Prostate gland (tissue), 2 donors: Measurements from ENCODE around the gene NUAK2. TPM values are rescaled to one million over a fixed set of nuclear protein-coding genes. Genes with fewer than 3 reads are reported as not detected.

Experiments
- DNase-seq: peaks from one replicate; pipeline ENCODE4 v3.0.0-alpha.2; 2019; ENCODE audit warnings: low spot score
- H3K27ac ChIP-seq, 2 donors: fragments of 200-600 bp; sonication (generic); 2 replicates each; pipeline ENCODE4 v1.5.1; 2017 to 2019
- H3K27me3 ChIP-seq: fragments of 200-600 bp; sonication (generic); replicated peaks from 2 replicates; pipeline ENCODE4 v1.5.1; 2019; ENCODE audit not compliant: insufficient read depth
- H3K36me3 ChIP-seq, 2 donors: fragments of 200-600 bp; sonication (generic); 1 replicate in 1 of 2; 2 replicates in 1 of 2; pipeline versions ENCODE4 v1.5.1 to v1.8.1; 2017 to 2019
- H3K4me1 ChIP-seq: fragments of 200-600 bp; sonication (generic); replicated peaks from 2 replicates; pipeline ENCODE4 v1.5.1; 2019
- H3K4me3 ChIP-seq, 2 donors: fragments of 200-600 bp; sonication (generic); 2 replicates each; pipeline ENCODE4 v1.5.1; 2017 to 2019
- H3K9me3 ChIP-seq: fragments of 200-600 bp; sonication (generic); 2 replicates; pipeline ENCODE4 v1.5.1; 2017
- CTCF ChIP-seq, 4 experiments: fragments of 200-600 bp in 2 of 4; fragments of 450-650 bp in 2 of 4; sonication (generic) in 2 of 4; IDR thresholded peaks; 1 replicate in 3 of 4; 2 replicates in 1 of 4; pipeline ENCODE4 v1.5.1; 2016 to 2019; ENCODE audit warnings: antibody characterized with exemption in 4 of 4, mild to moderate bottlenecking in 2 of 4, moderate library complexity in 2 of 4
- POLR2A ChIP-seq: fragments of 450-650 bp; IDR thresholded peaks from one replicate; pipeline ENCODE4 v1.6.1; 2016; ENCODE audit warnings: antibody characterized with exemption, mild to moderate bottlenecking
- POLR2AphosphoS5 ChIP-seq: sonication (generic); formaldehyde crosslinking; IDR thresholded peaks from one replicate; pipeline ENCODE4 v1.6.1; 2017; ENCODE audit warnings: antibody characterized with exemption
- WGBS: methylation state at CpG from one replicate; pipeline ENCODE4 v1.1.5; 2018; 5-methylcytosine and 5-hydroxymethylcytosine counted together
- intact Hi-C: fragments of 100-400 bp; cut with DNase I; formaldehyde crosslinking; loops from one replicate; pipeline ENCODE4 v1.14.2; 2022
- total RNA-seq, 2 donors: library from RNA; depleted of rRNA; stranded (reverse); fragments of >200 nt; gene quantifications; one replicate each; pipeline ENCODE4 v1.1.0, GENCODE V29; 2016

NUAK2 gene
- total RNA-seq, 2 donors from 2014 or later: 3.7 to 20.0 TPM

GRCh38 chr1:205343431-205344065 is 22.0 kb upstream of the NUAK2 start:
- Histone ChIP-seq H3K9me3 (no peaks in the 10 kb centered on the region), H3K4me1 (peaks cover 12% of the 10 kb centered on the region), H3K36me3 (no peaks in the 10 kb centered on the region), H3K4me3 (peak overlapping the region in 1 of 2 donors; percentile 16), H3K27me3 (peaks cover 6% of the 10 kb centered on the region), H3K27ac (no peak overlapping the region)
- no peak for DNase-seq
- 5% methylated on average over 33 of the region's 63 CpGs for WGBS
- intact Hi-C loops: no loop called here
- no peak for TF ChIP-seq CTCF (IDR thresholded peaks at IDR 0.05)
- no peak for TF ChIP-seq POLR2A
- TF ChIP-seq POLR2AphosphoS5: no peak

- Histone ChIP-seq H3K36me3 (no peaks in the 10 kb centered on the region), H3K27me3 (peaks cover 6% of the 10 kb centered on the region), H3K9me3 (no peaks in the 10 kb centered on the region), H3K4me3 (no peak overlapping the region), H3K27ac (no peak overlapping the region), H3K4me1 (peaks cover 12% of the 10 kb centered on the region)
- WGBS: 82% methylated on average over 12 of the region's 12 CpGs
- DNase-seq: no peak
- TF ChIP-seq POLR2A (no peak), POLR2AphosphoS5 (no peak)
- intact Hi-C loops: no loop called here
Measured at GRCh38 chr1:205342986-205343385, 21.4 kb upstream of the NUAK2 start.

- intact Hi-C loops: no loop called here
- no peak overlapping the region for H3K4me3 ChIP-seq
- no peaks in the 10 kb centered on the region for H3K36me3 ChIP-seq
- peaks cover 6% of the 10 kb centered on the region for H3K27me3 ChIP-seq
- no peak for TF ChIP-seq POLR2A
- TF ChIP-seq POLR2AphosphoS5: no peak
- TF ChIP-seq CTCF (IDR thresholded peaks at IDR 0.05): no peak
- no peaks in the 10 kb centered on the region for H3K9me3 ChIP-seq
- DNase-seq: no peak
- no peak overlapping the region for H3K27ac ChIP-seq
- WGBS: 100% methylated on average over 1 of the region's 1 CpG
- peaks cover 12% of the 10 kb centered on the region for H3K4me1 ChIP-seq
Measured at GRCh38 chr1:205340676-205341075, 19.1 kb upstream of the NUAK2 start.

- no peak overlapping the region for H3K4me3 ChIP-seq
- TF ChIP-seq CTCF (IDR thresholded peaks at IDR 0.05) (no peak), POLR2A (no peak), POLR2AphosphoS5 (no peak)
- intact Hi-C loops: no loop called here
- WGBS: 75% methylated on average over 4 of the region's 4 CpGs
- H3K27me3 ChIP-seq: peaks cover 6% of the 10 kb centered on the region
- no peak overlapping the region for H3K27ac ChIP-seq
- DNase-seq: no peak
- H3K36me3 ChIP-seq: no peaks in the 10 kb centered on the region
- H3K9me3 ChIP-seq: no peaks in the 10 kb centered on the region
- peaks cover 12% of the 10 kb centered on the region for H3K4me1 ChIP-seq
Measured at GRCh38 chr1:205339717-205340116, 18.2 kb upstream of the NUAK2 start.

GRCh38 chr1:205339197-205339702 is 17.7 kb upstream of the NUAK2 start:
- Histone ChIP-seq H3K9me3 (no peaks in the 10 kb centered on the region), H3K4me3 (no peak overlapping the region), H3K4me1 (peaks cover 8% of the 10 kb centered on the region), H3K27ac (no peak overlapping the region), H3K27me3 (peaks cover 6% of the 10 kb centered on the region), H3K36me3 (no peaks in the 10 kb centered on the region)
- TF ChIP-seq POLR2A: no peak
- no peak for TF ChIP-seq CTCF (IDR thresholded peaks at IDR 0.05)
- TF ChIP-seq POLR2AphosphoS5: no peak
- whole genome bisulfite sequencing: 90% methylated on average over 21 of the region's 21 CpGs
- DNase-seq: no peak
- intact Hi-C loops: no loop called here
